DMS153 (cell line): ENCODE results near the gene HDAC9.
"Not testable (repeated sequence)": the region's sequence is repeated elsewhere in the genome, so short reads cannot be mapped to it uniquely, and the experiment has no call there.

Experiments used
- DNase-seq: peaks from one replicate; lab custom pipeline; 2025; lab: John Stamatoyannopoulos, UW

The HDAC9 gene

DNA sequence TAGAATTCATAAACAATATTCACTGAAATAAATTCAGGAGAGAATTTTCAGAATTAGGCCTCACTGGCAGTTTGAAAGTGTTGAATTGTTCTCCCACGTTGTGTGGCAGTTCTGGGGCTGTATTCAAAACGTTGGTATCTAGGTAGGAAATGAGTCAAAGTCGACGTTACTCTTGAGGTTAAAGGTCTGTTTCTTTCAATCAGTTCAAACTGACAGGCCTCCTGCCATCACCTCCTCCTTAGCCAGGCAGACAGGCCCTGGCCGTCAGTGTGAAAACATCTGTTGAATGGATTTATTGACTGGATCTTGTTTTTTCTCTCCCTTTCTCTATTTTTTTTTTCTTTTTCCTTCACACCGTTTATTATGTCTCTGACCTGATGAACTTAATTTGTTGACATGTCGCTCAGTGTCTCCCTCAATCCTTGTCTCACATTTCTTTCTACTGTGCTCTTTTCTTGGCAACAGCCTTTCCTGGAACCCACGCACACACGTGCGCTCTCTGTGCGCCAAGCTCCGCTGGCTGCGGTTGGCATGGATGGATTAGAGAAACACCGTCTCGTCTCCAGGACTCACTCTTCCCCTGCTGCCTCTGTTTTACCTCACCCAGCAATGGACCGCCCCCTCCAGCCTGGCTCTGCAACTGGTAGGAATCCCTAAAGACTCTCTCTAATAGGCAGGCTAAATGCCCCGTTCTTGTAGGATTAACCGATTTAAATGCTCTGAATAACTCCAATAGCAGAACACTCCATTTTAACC lies 231.7 kb downstream of the HDAC9 start:
- DNase-seq: no peak

DNA sequence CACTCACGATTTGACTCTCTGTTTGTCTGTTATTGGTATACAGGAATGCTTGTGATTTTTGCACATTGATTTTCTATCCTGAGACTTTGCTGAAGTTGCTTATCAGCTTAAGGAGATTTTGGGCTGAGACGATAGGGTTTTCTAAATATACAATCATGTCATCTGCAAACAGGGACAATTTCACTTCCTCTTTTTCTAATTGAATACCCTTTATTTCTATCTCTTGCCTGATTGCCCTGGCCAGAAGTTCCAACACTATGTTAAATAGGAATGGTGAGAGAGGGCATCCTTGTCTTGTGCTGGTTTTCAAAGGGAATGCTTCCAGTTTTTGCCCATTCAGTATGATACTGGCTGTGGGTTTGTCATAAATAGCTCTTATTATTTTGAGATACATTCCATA lies 240.5 kb downstream of the HDAC9 start:
- DNase-seq: not testable (repeated sequence)

GRCh38 chr7:18740579-18740988 lies 245.0 kb downstream of the HDAC9 start:
- no peak for DNase-seq

GRCh38 chr7:18753972-18754610 lies 258.5 kb downstream of the HDAC9 start:
- no peak for DNase-seq

DNA sequence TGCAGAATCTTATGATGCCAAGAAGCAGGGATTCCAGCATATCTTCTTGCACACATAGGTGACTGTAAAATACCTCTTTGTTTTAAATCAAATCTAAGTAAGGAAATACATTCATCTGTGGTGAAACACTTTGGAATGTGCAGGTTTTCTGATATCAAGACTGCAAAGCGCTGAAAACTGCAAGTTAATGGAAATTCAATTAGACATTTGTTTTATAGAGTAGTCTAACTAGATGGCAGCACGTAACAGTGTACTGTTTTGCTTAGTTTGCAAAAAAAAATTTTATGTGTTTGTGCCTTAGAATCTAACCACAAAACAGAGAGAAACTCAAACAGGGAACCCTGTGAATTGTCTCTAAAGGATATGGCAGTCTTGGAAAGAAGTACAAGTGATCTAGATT lies 259.2 kb downstream of the HDAC9 start:
- DNase-seq: no peak

DNA sequence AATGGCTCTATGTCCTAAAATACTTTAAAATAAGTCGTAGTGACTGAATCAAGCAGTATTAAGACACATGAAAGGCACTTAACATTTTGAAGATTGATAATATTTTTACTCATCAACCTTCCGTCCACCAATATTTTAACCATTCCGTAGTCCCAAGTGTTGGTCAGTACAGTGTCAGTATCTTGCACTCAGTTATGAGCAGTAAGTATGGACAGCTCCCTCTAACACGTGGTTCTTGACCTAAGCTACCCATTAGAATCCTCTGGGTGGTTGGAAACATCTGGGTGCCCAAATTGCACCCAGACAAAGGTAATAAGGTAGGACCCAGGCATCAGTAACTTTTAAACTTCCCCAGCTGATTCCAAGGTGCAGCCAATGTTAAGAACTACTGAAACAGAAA lies 260.2 kb downstream of the HDAC9 start:
- DNase-seq: no peak

- no peak for DNase-seq
Measured at GRCh38 chr7:18756378-18757050, 261.0 kb downstream of the HDAC9 start.

- DNase-seq: no peak
Measured at GRCh38 chr7:18760046-18760445, 264.5 kb downstream of the HDAC9 start.

GRCh38 chr7:18760631-18761445 lies 265.3 kb downstream of the HDAC9 start:
- no peak for DNase-seq

GRCh38 chr7:18762189-18762588 lies 266.6 kb downstream of the HDAC9 start:
- no peak for DNase-seq

DNA sequence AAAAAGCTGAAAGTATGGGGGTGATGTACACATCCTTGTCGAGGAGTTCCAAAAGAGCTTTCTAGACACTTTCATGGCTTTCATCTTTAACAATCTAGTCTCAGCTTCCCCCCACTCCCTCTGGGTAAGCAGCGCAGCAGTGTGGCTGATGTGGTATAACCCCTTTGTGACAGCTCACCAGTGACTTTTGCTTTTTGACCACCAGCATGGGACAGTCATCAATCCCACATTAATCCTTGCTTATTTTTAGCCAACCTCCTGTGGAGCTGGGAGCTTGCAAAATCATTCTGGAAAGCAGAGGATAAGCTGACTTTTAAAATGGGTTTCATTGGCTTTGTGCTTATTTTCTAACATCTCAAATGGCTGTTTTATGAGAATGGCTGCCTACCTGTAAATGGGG lies 272.7 kb downstream of the HDAC9 start:
- no peak for DNase-seq

- DNase-seq: no peak
Measured at GRCh38 chr7:18770154-18770811, 274.7 kb downstream of the HDAC9 start.

DNA sequence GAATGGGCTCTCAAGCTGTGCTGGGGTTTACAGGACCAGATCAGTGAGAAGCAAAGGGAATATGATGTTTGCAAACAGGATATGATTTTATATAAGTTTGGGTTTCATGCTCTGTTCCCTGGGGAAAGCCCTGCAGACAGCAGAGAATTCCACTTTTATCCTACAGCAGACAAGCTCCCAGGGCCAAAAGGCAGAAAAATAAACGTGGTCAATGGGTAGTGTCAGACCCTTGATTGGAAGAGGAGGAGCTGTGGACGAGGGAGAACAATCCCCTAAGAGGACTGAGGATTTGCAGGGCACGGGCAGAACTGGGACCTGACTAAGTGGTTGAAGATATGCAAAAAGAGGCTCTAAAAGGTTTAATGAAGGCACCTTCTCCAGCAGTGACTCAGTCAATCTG lies 275.3 kb downstream of the HDAC9 start:
- DNase-seq: no peak

DNA sequence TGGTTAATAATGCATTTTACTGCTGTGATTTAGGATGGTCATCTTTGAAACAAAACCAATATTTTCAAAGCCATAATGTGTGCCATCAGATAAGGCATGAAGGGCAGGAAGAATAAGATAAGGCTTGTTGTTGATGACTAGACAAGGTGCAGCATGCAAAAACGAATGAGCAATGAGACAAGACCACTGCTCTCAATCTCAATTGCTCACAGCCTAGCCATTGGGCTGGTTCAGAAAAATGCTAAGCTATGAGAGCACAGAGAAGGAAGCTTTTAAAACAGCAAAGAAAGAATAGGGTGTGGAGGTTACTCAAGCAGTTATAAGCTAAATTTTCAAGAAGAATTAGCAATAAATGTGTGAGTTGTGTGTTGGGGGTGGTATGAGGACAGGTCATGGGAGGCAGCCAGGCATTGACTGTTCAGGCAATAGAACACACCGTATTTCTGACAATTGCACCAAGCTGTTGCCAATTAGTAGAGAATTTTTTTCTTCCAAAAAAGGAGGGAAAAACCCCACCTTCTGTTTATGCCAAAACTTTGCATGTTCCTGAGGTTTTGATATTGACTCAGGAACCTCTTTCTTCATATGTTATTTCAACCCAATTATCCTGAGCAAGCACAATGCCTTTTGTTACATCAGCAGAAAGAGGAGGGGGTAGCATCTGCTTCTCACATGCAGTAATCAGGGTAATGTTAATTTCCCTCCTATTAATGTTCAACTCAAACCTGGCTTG lies 276.5 kb downstream of the HDAC9 start:
- DNase-seq: no peak

GRCh38 chr7:18772567-18772965 lies 277.0 kb downstream of the HDAC9 start:
- no peak for DNase-seq

DNA sequence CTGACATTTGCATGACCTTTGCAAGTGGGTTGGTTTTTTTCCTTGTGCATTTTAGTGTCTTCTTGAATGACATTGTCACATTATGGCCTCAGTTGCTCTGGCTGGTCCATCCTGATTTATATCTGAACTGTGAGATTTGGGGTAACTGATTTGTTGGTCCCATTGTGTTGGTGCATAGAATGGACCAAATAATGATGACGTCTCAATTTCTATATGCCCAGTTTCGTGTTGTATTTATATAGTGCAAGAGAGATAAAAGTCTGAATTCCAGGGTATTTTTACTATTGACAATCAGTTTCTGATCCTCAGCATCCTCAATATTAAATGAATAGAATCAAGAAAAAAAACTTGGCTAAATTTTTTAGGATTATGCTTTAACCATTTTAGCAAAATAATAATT lies 281.8 kb downstream of the HDAC9 start:
- DNase-seq: no peak

DNA sequence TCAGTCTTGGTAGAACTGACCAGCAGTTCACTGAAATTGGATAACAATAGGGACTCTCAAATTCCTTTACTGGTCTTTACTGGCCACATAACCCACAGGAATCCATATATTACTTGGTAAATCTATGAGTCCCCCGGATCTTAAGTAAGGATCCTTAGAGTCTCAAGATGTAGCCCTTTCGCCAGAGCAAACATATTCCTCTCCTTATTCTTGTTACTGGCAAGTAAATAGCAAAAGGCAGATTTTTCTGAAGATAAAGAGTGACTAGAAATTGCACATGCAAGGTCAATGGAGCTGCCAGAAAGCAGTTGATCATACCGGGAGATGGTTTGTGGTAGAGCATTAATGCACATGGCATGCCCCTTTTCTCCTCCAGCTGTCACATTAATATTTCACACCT lies 283.0 kb downstream of the HDAC9 start:
- DNase-seq: no peak

GRCh38 chr7:18780266-18780665 lies 284.7 kb downstream of the HDAC9 start:
- DNase-seq: no peak

- DNase-seq: no peak
Measured at GRCh38 chr7:18780938-18781337, 285.4 kb downstream of the HDAC9 start.

DNA sequence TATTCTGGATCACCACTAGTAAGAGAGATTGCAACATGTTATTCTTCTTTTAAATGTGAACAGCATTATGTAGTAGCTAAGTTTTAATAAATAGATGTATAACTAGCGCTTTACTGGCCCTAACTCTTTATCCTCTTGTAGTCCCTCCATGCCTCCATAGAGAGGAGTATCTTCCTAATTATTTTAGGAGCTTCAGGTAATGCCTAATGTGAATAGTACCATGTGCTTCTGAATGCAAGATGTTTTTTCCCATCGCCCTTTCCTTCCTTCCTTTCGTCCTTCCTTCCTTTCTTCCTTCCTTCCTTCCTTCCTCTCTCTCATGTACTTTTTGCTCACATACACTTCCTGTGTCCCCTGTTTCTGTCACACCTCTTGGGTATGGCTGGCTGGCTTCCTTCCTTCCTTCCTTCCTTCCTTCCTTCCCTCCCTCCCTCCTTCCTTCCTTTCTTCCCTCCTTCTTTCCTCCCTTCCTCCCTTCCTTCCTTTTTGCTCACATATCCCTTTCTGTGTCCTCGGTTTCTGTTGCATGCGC lies 290.7 kb downstream of the HDAC9 start:
- no peak for DNase-seq

DNA sequence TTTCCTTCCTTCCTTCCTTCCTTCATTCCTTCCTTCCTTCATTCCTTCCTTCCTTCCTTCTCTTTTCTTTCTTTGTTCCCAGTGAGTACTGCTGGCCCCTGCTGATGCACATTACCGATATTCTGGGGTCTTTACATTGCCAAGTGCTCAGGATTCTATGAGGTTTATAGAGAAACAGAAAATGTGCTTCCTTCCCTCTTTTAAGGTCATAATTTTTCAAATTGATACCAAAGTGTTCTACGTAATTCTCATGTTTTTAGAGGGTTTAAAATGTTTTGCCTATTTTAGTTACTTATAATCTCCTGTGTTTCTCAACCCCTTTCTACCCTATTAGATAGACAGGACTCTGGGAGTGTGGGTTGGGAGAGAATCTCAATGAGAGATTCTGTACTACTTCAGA lies 291.2 kb downstream of the HDAC9 start:
- no peak for DNase-seq
